Gastrocnemius medialis (tissue), 4 donors: ENCODE results near the gene EIF1AX. TPM values are rescaled to one million over a fixed set of nuclear protein-coding genes. Genes with fewer than 3 reads are reported as not detected.

ENCODE experiments used
- ATAC-seq, 2 donors: fragments of 150-250 bp; one replicate each; pipeline ENCODE4 v1.9.1; 2016
- DNase-seq, 2 donors: peaks; one replicate each; pipeline ENCODE4 v3.0.0-alpha.2; 2019
- H3K27ac ChIP-seq, 4 donors: fragments of 200-600 bp; sonication (generic); 1 replicate in 1 of 4; 2 replicates in 3 of 4; pipeline ENCODE4 v1.5.1; 2016 to 2018; ENCODE audit warnings: mild to moderate bottlenecking in 2 of 4, moderate library complexity in 1 of 4
- H3K27me3 ChIP-seq, 3 donors: fragments of 200-600 bp; sonication (generic) in 2 of 3; 1 replicate in 1 of 3; 2 replicates in 2 of 3; pipeline versions ENCODE4 v1.5.1 to v1.6.0; 2016 to 2019; ENCODE audit warnings: mild to moderate bottlenecking in 1 of 3, moderate library complexity in 1 of 3
- H3K36me3 ChIP-seq, 2 donors: fragments of 200-600 bp; sonication (generic) in 1 of 2; one replicate each; pipeline ENCODE4 v1.5.1; 2017 to 2018
- H3K4me1 ChIP-seq, 2 donors: fragments of 200-600 bp; sonication (generic) in 1 of 2; one replicate each; pipeline ENCODE4 v1.5.1; 2016 to 2017; ENCODE audit warnings: mild to moderate bottlenecking in 2 of 2
- H3K4me3 ChIP-seq, 4 donors: fragments of 200-600 bp; sonication (generic) in 3 of 4; 1 replicate in 1 of 4; 2 replicates in 3 of 4; pipeline ENCODE4 v1.5.1; 2016 to 2019; ENCODE audit warnings: mild to moderate bottlenecking in 2 of 4
- H3K9me3 ChIP-seq, 3 donors: fragments of 200-600 bp; sonication (generic) in 2 of 3; 1 replicate in 1 of 3; 2 replicates in 2 of 3; pipeline ENCODE4 v1.5.1; 2016 to 2019
- POLR2A ChIP-seq, 2 donors: fragments of 450-650 bp; IDR thresholded peaks; one replicate each; pipeline ENCODE4 v1.6.1; 2017; ENCODE audit warnings: antibody characterized with exemption in 2 of 2, mild to moderate bottlenecking in 2 of 2, moderate library complexity in 2 of 2
- in situ Hi-C, 4 donors: fragments of 200-750 bp; cut with MboI; loops; one replicate each; pipeline versions ENCODE4 v1.15.0 to v1.8.0; 2017; ENCODE audit warnings: low sequenced_read_pairs in 4 of 4
- intact Hi-C: fragments of 100-400 bp; cut with DNase I; formaldehyde crosslinking; loops from one replicate; pipeline ENCODE4 v1.15.1; 2023; ENCODE audit warnings: low total_unique reads
- total RNA-seq, 4 donors: library from RNA; depleted of rRNA; stranded (reverse); fragments of >200 nt; gene quantifications; one replicate each; pipeline versions ENCODE4 v1.1.0 to v1.2.3, GENCODE V29; 2016
- TF ChIP-seq, protein P1 (sequence below), 5 experiments: fragments of 450-650 bp in 3 of 5; fragments of 200-600 bp in 2 of 5; sonication (generic) in 2 of 5; IDR thresholded peaks in 4 of 5; conservative IDR thresholded peaks in 1 of 5; 1 replicate in 4 of 5; 2 replicates in 1 of 5; pipeline ENCODE4 v1.5.1; 2016 to 2019; ENCODE audit warnings: antibody characterized with exemption in 5 of 5, mild to moderate bottlenecking in 3 of 5, moderate library complexity in 3 of 5

The EIF1AX gene
- total RNA-seq, 4 donors from 2014 or later, result 61.0 to 124 (median 88.9) TPM

DNA sequence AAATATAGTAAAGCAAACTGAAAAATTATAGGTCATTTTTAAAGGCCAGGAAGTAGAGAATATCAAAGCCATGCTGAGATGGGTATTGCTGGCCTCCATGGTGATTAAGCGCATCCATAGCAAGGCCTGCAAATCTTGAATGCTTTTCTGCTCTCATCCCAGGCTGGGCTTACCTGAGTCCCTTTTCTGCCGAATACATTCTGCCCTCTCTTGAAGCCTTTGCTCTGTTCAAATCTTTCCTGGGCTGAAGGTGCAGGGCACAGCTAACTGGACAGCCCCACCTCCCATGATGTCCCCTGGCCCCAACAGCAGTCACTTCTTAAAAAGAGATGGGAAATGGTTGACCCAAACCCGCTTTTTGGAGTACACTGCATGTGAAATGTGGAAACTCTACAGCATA is 10.1 kb upstream of the EIF1AX start:
- no peak for DNase-seq
- peaks cover 0 to 19% of the 10 kb centered on the region in 2 donors for H3K36me3 ChIP-seq

DNA sequence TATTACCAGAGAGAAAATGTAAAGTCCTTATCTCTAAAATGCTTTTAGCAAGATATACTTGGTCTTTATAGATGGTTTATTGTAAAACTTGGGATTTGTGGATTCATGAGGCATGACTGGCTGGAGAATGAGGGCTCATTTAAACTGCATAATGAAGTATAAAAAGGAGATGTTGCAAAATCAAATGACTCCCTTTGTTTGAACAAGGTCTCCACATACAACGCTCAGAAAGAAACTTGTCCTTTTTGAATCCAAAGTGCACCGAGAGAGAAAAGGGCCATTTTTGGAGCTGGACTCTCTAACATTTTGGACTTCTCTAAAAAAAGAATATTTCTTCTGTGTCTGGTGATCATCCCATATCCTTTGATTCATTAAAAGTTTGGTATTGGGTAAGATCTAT is 7.7 kb upstream of the EIF1AX start:
- Histone ChIP-seq H3K27ac (no peak overlapping the region), H3K36me3 (peaks cover 0 to 7% of the 10 kb centered on the region in 2 donors), H3K27me3 (no peaks in the 10 kb centered on the region), H3K4me3 (no peak overlapping the region), H3K4me1 (no peaks in the 10 kb centered on the region), H3K9me3 (no peaks in the 10 kb centered on the region)
- no peak for TF ChIP-seq POLR2A (IDR thresholded peaks at IDR 0.05)
- DNase-seq, result no peak
- no peak for ATAC-seq
- intact Hi-C loops (loop anchor here (10.0 kb wide), 1 partner anchor 295 kb away; no protein-coding TSS in a partner anchor), in situ Hi-C loops (no loop called here)

More for the DNA sequence above, 10.1 kb upstream of the EIF1AX start:
- Histone ChIP-seq H3K27ac (no peak overlapping the region), H3K4me1 (no peaks in the 10 kb centered on the region), H3K9me3 (no peaks in the 10 kb centered on the region), H3K27me3 (no peaks in the 10 kb centered on the region), H3K4me3 (no peak overlapping the region)
- in situ Hi-C loops (no loop called here), intact Hi-C loops (no loop called here)
- TF ChIP-seq POLR2A (IDR thresholded peaks at IDR 0.05), result no peak
- TF ChIP-seq, protein P1, sequence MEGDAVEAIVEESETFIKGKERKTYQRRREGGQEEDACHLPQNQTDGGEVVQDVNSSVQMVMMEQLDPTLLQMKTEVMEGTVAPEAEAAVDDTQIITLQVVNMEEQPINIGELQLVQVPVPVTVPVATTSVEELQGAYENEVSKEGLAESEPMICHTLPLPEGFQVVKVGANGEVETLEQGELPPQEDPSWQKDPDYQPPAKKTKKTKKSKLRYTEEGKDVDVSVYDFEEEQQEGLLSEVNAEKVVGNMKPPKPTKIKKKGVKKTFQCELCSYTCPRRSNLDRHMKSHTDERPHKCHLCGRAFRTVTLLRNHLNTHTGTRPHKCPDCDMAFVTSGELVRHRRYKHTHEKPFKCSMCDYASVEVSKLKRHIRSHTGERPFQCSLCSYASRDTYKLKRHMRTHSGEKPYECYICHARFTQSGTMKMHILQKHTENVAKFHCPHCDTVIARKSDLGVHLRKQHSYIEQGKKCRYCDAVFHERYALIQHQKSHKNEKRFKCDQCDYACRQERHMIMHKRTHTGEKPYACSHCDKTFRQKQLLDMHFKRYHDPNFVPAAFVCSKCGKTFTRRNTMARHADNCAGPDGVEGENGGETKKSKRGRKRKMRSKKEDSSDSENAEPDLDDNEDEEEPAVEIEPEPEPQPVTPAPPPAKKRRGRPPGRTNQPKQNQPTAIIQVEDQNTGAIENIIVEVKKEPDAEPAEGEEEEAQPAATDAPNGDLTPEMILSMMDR (IDR thresholded peaks at IDR 0.05 in 4 of 5, conservative IDR thresholded peaks at IDR 0.05 in 1 of 5), result no peak
- ATAC-seq, result no peak

DNA sequence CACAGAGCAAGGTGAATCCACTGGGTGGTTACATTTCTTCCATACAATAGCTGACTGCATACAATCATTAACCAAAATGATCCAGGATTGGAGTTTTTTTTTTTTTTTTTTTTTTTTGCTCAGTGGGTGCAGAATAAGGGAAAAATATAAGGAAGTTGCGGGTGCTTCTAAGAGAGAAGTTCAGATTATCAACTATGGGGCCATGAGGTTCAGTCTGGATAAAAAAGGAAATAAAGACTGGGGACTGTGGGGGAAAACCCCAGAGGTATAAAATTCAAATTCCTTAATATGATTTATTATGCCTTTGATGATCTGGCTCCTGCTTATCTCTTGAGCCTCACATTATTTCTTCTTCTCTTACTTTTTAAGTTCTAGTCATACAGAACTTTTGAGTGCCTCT is 5.9 kb upstream of the EIF1AX start:
- intact Hi-C loops, result loop anchor here (10.0 kb wide), 1 partner anchor 297 kb away; no protein-coding TSS in a partner anchor
- H3K27me3 ChIP-seq, result no peaks in the 10 kb centered on the region
- in situ Hi-C loops, result no loop called here
- no peaks in the 10 kb centered on the region for H3K4me1 ChIP-seq
- no peak overlapping the region for H3K4me3 ChIP-seq
- no peak overlapping the region for H3K27ac ChIP-seq
- peaks cover 0 to 7% of the 10 kb centered on the region in 2 donors for H3K36me3 ChIP-seq
- TF ChIP-seq, protein P1 (IDR thresholded peaks at IDR 0.05 in 4 of 5, conservative IDR thresholded peaks at IDR 0.05 in 1 of 5), result no peak
- TF ChIP-seq POLR2A (IDR thresholded peaks at IDR 0.05), result no peak
- ATAC-seq (no peak), DNase-seq (no peak)
- no peaks in the 10 kb centered on the region for H3K9me3 ChIP-seq

DNA sequence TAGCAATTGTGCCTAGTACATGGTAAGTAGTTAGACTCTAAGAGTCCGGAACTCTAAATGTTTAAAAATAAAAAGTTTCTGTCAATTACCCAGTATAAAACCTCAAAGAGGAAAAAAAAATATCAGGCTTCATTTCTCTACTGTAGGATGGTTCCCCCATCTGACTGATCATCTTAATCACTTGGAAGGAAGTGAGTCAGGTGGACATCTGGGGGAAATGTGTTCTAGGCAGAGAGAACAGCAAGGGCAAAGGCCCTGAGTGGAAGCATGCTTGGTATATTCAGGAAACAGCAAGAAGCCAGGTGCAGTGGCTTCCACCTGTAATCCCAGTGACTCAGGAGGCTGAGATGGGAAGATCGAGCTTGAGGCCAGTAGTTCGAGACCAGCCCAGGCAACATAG is 2.9 kb upstream of the EIF1AX start:
- Histone ChIP-seq H3K27ac (no peak overlapping the region), H3K4me3 (no peak overlapping the region), H3K9me3 (no peaks in the 10 kb centered on the region), H3K36me3 (no peaks in the 10 kb centered on the region), H3K27me3 (no peaks in the 10 kb centered on the region), H3K4me1 (peaks cover 8 to 12% of the 10 kb centered on the region in 2 donors)
- TF ChIP-seq, protein P1 (IDR thresholded peaks at IDR 0.05 in 4 of 5, conservative IDR thresholded peaks at IDR 0.05 in 1 of 5), result no peak
- no peak for TF ChIP-seq POLR2A (IDR thresholded peaks at IDR 0.05)
- intact Hi-C loops (loop anchor here (5.0 to 10.0 kb wide), 3 partner anchors 73 to 300 kb away; partner anchors contain the start of gene RPS6KA3), in situ Hi-C loops (no loop called here)
- ATAC-seq, result no peak
- no peak for DNase-seq

DNA sequence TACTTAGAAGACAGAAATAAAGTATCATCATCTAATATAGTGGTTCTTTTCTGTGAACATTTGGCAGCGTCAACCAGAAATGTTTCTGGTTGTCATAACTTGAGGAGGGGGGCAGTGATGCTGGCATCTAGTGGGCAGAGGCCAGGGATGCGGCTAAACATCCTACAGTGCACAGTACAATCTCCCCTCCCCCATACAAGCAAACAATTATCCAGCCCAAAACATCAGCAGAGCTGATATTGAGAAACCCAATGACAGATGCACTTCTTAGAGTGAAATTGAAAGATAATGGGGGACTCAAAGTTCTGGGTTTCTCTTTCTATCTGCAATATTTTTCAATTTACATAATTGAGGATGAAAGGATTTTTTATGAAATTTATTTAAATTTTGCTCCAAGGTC is 1.9 kb upstream of the EIF1AX start:
- Histone ChIP-seq H3K36me3 (peaks cover 0 to 8% of the 10 kb centered on the region in 2 donors), H3K27ac (peak overlapping the region in 2 of 4 donors; percentile 87 to 95), H3K4me3 (no peak overlapping the region), H3K4me1 (peaks cover 13 to 21% of the 10 kb centered on the region in 2 donors), H3K27me3 (no peaks in the 10 kb centered on the region), H3K9me3 (no peaks in the 10 kb centered on the region)
- intact Hi-C loops (loop anchor here (5.0 to 10.0 kb wide), 3 partner anchors 74 to 301 kb away; partner anchors contain the start of gene RPS6KA3), in situ Hi-C loops (no loop called here)
- TF ChIP-seq, protein P1 (IDR thresholded peaks at IDR 0.05 in 4 of 5, conservative IDR thresholded peaks at IDR 0.05 in 1 of 5), result no peak
- no peak for TF ChIP-seq POLR2A (IDR thresholded peaks at IDR 0.05)
- DNase-seq (no peak), ATAC-seq (no peak)
